GM20431 (cell line): Measurements from ENCODE around the gene DSC1.

Source experiments
- in situ Hi-C: fragments of 300-500 bp; cut with MseI, MboI; formaldehyde crosslinking; loops from one replicate; pipeline ENCODE4 v1.15.0; 2020; ENCODE audit warnings: low sequenced_read_pairs; ENCODE audit not compliant: unreplicated experiment

Gene DSC1

GRCh38 chr18:31116853-31117595 is 45.6 kb downstream of the DSC1 start:
- in situ Hi-C loops = no loop called here

GRCh38 chr18:31112804-31113203 is 49.9 kb downstream of the DSC1 start:
- in situ Hi-C loops = no loop called here

- in situ Hi-C loops = no loop called here
Measured at GRCh38 chr18:31105733-31106132, 56.9 kb downstream of the DSC1 start.

GRCh38 chr18:31104444-31104843 is 58.2 kb downstream of the DSC1 start:
- in situ Hi-C loops = no loop called here

GRCh38 chr18:31103423-31103822 is 59.2 kb downstream of the DSC1 start:
- in situ Hi-C loops = no loop called here

GRCh38 chr18:31102941-31103340 is 59.7 kb downstream of the DSC1 start:
- in situ Hi-C loops = no loop called here

- in situ Hi-C loops = no loop called here
Measured at GRCh38 chr18:31102025-31102684, 60.5 kb downstream of the DSC1 start, which contains the start of gene DSC2. Gene DSC2 (minus strand): TSS chr18:31102421. CDS start chr18:31101971, 450 bp downstream.

- in situ Hi-C loops = no loop called here
Measured at GRCh38 chr18:31101183-31102024, 61.3 kb downstream of the DSC1 start.

GRCh38 chr18:31100436-31101182 is 62.0 kb downstream of the DSC1 start:
- in situ Hi-C loops = no loop called here

GRCh38 chr18:31099450-31100230 is 63.0 kb downstream of the DSC1 start:
- in situ Hi-C loops = no loop called here

GRCh38 chr18:31098878-31099277 is 63.8 kb downstream of the DSC1 start:
- in situ Hi-C loops = no loop called here

GRCh38 chr18:31097666-31098065 is 65.0 kb downstream of the DSC1 start:
- in situ Hi-C loops = no loop called here

GRCh38 chr18:31093880-31094279 is 68.8 kb downstream of the DSC1 start:
- in situ Hi-C loops = no loop called here

- in situ Hi-C loops = no loop called here
Measured at GRCh38 chr18:31093294-31093693, 69.4 kb downstream of the DSC1 start.

- in situ Hi-C loops = no loop called here
Measured at GRCh38 chr18:31091350-31091749, 71.3 kb downstream of the DSC1 start.

GRCh38 chr18:31088532-31088931 is 74.1 kb downstream of the DSC1 start:
- in situ Hi-C loops = no loop called here

GRCh38 chr18:31079973-31080372 is 82.7 kb downstream of the DSC1 start:
- in situ Hi-C loops = no loop called here
